HEK293 (cell line): ENCODE data around the gene BTAF1.

ENCODE experiments used
- CTCF ChIA-PET: fragments of 350-600 bp; formaldehyde crosslinking; extraction: SDS; loops from one replicate; lab custom pipeline; 2021; ENCODE audit warnings: antibody characterized with exemption; lab: Yijun Ruan, JAX
- POLR2A ChIA-PET: fragments of 300-600 bp; formaldehyde crosslinking; extraction: SDS; loops from one replicate; lab custom pipeline; 2020; ENCODE audit warnings: antibody characterized with exemption, inconsistent platforms; lab: Yijun Ruan, JAX
- H3K27ac ChIP-seq: fragments of 200-500 bp; sonication (Bioruptor generic); 2 replicates; pipeline ENCODE4 v1.5.1; 2014; ENCODE audit warnings: low read depth, low read length, control low read depth, inconsistent platforms; ENCODE audit errors: extremely low read depth
- H3K36me3 ChIP-seq, 2 experiments: fragments of 200-500 bp in 1 of 2; sonication (Bioruptor generic) in 1 of 2; 1 replicate in 1 of 2; 2 replicates in 1 of 2; pipeline ENCODE4 v1.5.1; 2014 to 2017; ENCODE audit warnings: inconsistent platforms in 2 of 2, low read length in 2 of 2; ENCODE audit not compliant: control insufficient read depth in 2 of 2, insufficient read depth in 1 of 2
- H3K4me1 ChIP-seq: fragments of 200-500 bp; sonication (Bioruptor generic); 2 replicates; pipeline ENCODE4 v1.5.1; 2014; ENCODE audit warnings: mild to moderate bottlenecking, low read length, inconsistent platforms; ENCODE audit not compliant: control insufficient read depth, insufficient read depth
- H3K4me3 ChIP-seq: 2 replicates; pipeline ENCODE4 v1.5.1; 2011; ENCODE audit warnings: low read depth, mild to moderate bottlenecking, control low read depth, low read length, moderate library complexity
- H3K9me3 ChIP-seq: fragments of 200-500 bp; sonication (Bioruptor generic); 2 replicates; pipeline ENCODE4 v1.5.1; 2014; ENCODE audit warnings: low read depth, low read length, inconsistent platforms; ENCODE audit not compliant: control insufficient read depth, insufficient read depth
- BCL11A ChIP-seq: fragments of 450-650 bp; formaldehyde crosslinking; IDR thresholded peaks from 2 replicates; pipeline ENCODE4 v1.5.1; 2016; ENCODE audit warnings: low read depth, missing biosample characterization, missing genetic modification characterization
- BCL11B ChIP-seq: fragments of 450-650 bp; formaldehyde crosslinking; IDR thresholded peaks from 2 replicates; pipeline ENCODE4 v1.5.1; 2016; ENCODE audit warnings: low read depth, missing biosample characterization, missing genetic modification characterization
- GFI1B ChIP-seq: fragments of 450-650 bp; formaldehyde crosslinking; IDR thresholded peaks from 2 replicates; pipeline ENCODE4 v1.5.1; 2016; ENCODE audit warnings: missing biosample characterization, missing genetic modification characterization
- PATZ1 ChIP-seq: fragments of 450-650 bp; formaldehyde crosslinking; IDR thresholded peaks from 2 replicates; pipeline ENCODE4 v1.5.1; 2016; ENCODE audit warnings: missing biosample characterization, missing genetic modification characterization
- ZBTB21 ChIP-seq: fragments of 450-650 bp; formaldehyde crosslinking; IDR thresholded peaks from 2 replicates; pipeline ENCODE4 v1.5.1; 2017; ENCODE audit warnings: missing biosample characterization, missing genetic modification characterization
- ZNF114 ChIP-seq: fragments of 450-650 bp; formaldehyde crosslinking; IDR thresholded peaks from 2 replicates; pipeline ENCODE4 v1.5.0; 2017; ENCODE audit warnings: missing biosample characterization, missing genetic modification characterization
- ZNF133 ChIP-seq: fragments of 450-650 bp; formaldehyde crosslinking; IDR thresholded peaks from 2 replicates; pipeline ENCODE4 v1.5.1; 2016; ENCODE audit warnings: missing biosample characterization, missing genetic modification characterization
- ZNF138 ChIP-seq: fragments of 450-650 bp; formaldehyde crosslinking; IDR thresholded peaks from 2 replicates; pipeline ENCODE4 v1.5.1; 2016; ENCODE audit warnings: missing biosample characterization, missing genetic modification characterization, borderline replicate concordance
- ZNF239 ChIP-seq: fragments of 450-650 bp; formaldehyde crosslinking; IDR thresholded peaks from 2 replicates; pipeline ENCODE4 v1.5.1; 2016; ENCODE audit warnings: missing biosample characterization, missing genetic modification characterization
- ZNF24 ChIP-seq: fragments of 450-650 bp; formaldehyde crosslinking; IDR thresholded peaks from 2 replicates; pipeline ENCODE4 v1.5.1; 2016; ENCODE audit warnings: missing biosample characterization, missing genetic modification characterization
- ZNF37A ChIP-seq: fragments of 450-650 bp; IDR thresholded peaks from 2 replicates; pipeline ENCODE4 v1.5.1; 2018; ENCODE audit warnings: missing biosample characterization, missing genetic modification characterization
- ZNF529 ChIP-seq: fragments of 450-650 bp; formaldehyde crosslinking; IDR thresholded peaks from 2 replicates; pipeline ENCODE4 v1.5.1; 2017; ENCODE audit warnings: missing genetic modification characterization, missing biosample characterization; ENCODE audit not compliant: insufficient replicate concordance
- ZNF600 ChIP-seq: fragments of 450-650 bp; formaldehyde crosslinking; IDR thresholded peaks from 2 replicates; pipeline ENCODE4 v1.5.1; 2016; ENCODE audit warnings: missing biosample characterization, missing genetic modification characterization
- ZNF624 ChIP-seq: fragments of 450-650 bp; formaldehyde crosslinking; IDR thresholded peaks from 2 replicates; pipeline ENCODE4 v1.5.1; 2017; ENCODE audit warnings: missing biosample characterization, missing genetic modification characterization
- ZNF747 ChIP-seq: fragments of 450-650 bp; formaldehyde crosslinking; IDR thresholded peaks from 2 replicates; pipeline ENCODE4 v1.5.1; 2016; ENCODE audit warnings: missing biosample characterization, missing genetic modification characterization
- ZNF843 ChIP-seq: fragments of 450-650 bp; formaldehyde crosslinking; IDR thresholded peaks from 2 replicates; pipeline ENCODE4 v1.5.1; 2016; ENCODE audit warnings: missing biosample characterization, missing genetic modification characterization
- ZSCAN5A ChIP-seq: fragments of 450-650 bp; formaldehyde crosslinking; IDR thresholded peaks from 2 replicates; pipeline ENCODE4 v1.5.1; 2016; ENCODE audit warnings: missing biosample characterization, missing genetic modification characterization
- TF ChIP-seq, protein P1 (sequence below): fragments of 450-650 bp; formaldehyde crosslinking; IDR thresholded peaks from 2 replicates; pipeline ENCODE4 v1.5.1; 2017; ENCODE audit warnings: missing biosample characterization, missing genetic modification characterization
- TF ChIP-seq, protein P2 (sequence below): fragments of 450-650 bp; formaldehyde crosslinking; IDR thresholded peaks from 2 replicates; pipeline ENCODE4 v1.5.1; 2017; ENCODE audit warnings: missing biosample characterization, missing genetic modification characterization
- TF ChIP-seq, protein P3 (sequence below): fragments of 450-650 bp; formaldehyde crosslinking; IDR thresholded peaks from 2 replicates; pipeline ENCODE4 v1.5.1; 2016; ENCODE audit warnings: missing biosample characterization, missing genetic modification characterization, low read depth

The BTAF1 gene

GRCh38 chr10:92068900-92069299, 145.3 kb downstream of the BTAF1 start (continued):
- TF ChIP-seq, protein P1, sequence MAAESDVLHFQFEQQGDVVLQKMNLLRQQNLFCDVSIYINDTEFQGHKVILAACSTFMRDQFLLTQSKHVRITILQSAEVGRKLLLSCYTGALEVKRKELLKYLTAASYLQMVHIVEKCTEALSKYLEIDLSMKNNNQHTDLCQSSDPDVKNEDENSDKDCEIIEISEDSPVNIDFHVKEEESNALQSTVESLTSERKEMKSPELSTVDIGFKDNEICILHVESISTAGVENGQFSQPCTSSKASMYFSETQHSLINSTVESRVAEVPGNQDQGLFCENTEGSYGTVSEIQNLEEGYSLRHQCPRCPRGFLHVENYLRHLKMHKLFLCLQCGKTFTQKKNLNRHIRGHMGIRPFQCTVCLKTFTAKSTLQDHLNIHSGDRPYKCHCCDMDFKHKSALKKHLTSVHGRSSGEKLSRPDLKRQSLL = no peak
- TF ChIP-seq BCL11A (tag by site-specific recombination) (no peak), BCL11B (tag by site-specific recombination) (no peak), ZNF747 (no peak), ZNF114 (tag by site-specific recombination) (no peak), PATZ1 (tag by site-specific recombination) (no peak), ZNF239 (tag by site-specific recombination) (no peak), ZNF37A (tag by site-specific recombination) (no peak), ZSCAN5A (tag by site-specific recombination) (no peak), ZNF843 (tag by site-specific recombination) (no peak), ZNF529 (tag by site-specific recombination) (no peak), ZNF600 (tag by site-specific recombination) (no peak), ZNF624 (no peak), GFI1B (tag by site-specific recombination) (no peak)
- TF ChIP-seq, protein P2, sequence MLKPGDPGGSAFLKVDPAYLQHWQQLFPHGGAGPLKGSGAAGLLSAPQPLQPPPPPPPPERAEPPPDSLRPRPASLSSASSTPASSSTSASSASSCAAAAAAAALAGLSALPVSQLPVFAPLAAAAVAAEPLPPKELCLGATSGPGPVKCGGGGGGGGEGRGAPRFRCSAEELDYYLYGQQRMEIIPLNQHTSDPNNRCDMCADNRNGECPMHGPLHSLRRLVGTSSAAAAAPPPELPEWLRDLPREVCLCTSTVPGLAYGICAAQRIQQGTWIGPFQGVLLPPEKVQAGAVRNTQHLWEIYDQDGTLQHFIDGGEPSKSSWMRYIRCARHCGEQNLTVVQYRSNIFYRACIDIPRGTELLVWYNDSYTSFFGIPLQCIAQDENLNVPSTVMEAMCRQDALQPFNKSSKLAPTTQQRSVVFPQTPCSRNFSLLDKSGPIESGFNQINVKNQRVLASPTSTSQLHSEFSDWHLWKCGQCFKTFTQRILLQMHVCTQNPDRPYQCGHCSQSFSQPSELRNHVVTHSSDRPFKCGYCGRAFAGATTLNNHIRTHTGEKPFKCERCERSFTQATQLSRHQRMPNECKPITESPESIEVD (tag by site-specific recombination) = no peak
- TF ChIP-seq, protein P3, sequence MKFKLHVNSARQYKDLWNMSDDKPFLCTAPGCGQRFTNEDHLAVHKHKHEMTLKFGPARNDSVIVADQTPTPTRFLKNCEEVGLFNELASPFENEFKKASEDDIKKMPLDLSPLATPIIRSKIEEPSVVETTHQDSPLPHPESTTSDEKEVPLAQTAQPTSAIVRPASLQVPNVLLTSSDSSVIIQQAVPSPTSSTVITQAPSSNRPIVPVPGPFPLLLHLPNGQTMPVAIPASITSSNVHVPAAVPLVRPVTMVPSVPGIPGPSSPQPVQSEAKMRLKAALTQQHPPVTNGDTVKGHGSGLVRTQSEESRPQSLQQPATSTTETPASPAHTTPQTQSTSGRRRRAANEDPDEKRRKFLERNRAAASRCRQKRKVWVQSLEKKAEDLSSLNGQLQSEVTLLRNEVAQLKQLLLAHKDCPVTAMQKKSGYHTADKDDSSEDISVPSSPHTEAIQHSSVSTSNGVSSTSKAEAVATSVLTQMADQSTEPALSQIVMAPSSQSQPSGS (tag by site-specific recombination) = no peak

DNA sequence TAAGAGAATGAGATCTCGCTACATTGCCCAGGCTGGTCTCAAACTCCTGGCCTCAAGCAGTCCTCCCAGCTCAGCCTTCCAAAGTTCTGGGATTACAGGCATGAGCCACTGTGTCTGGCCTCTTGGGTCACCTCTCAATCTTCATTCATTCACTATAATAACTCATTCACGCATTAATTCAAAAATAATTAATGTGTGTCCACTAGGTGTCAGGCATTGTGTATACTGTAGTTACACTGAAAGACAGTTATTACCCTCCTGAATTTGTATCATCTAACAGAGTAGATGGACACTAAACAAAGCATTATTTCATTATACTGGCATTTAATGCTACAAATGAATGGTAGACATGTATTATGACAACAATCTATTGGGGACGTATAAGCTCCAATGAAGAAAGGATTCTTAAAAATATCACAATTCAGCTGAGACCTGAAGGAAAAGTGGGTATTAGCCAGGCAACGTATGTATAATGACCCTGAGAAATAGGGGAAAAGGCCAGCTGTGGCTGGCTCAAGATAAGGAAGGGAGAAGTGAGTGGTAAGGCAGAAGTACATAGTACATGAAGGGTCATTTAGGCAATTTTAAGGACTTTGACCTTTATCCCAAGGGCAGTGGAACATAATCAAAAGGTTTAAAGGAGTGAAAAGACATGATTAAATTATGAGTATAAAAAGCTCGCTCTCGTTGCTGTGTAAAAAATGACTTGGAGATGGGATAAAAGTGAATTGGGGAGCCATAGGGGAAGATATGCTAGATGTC, 150.7 kb downstream of the BTAF1 start:
- H3K36me3 ChIP-seq = peaks cover 0 to 4% of the 10 kb centered on the region in 2 experiments; a peak in 1 of 3 replicates
- no peaks in the 10 kb centered on the region for H3K9me3 ChIP-seq
- H3K4me3 ChIP-seq = no peak overlapping the region
- ChIA-PET CTCF (interaction anchor here (0.6 kb wide), 1 partner anchor 50 kb away, joined by 3 read pairs; no protein-coding TSS in a partner anchor), POLR2A (no interaction called here)
- TF ChIP-seq ZNF529 (tag by site-specific recombination) = no peak
- TF ChIP-seq ZNF138 = no peak
- no peak for TF ChIP-seq ZNF133 (tag by site-specific recombination)
- no peak for TF ChIP-seq ZNF24 (tag by site-specific recombination)
- no peak for TF ChIP-seq ZBTB21 (tag by site-specific recombination)
- no peak overlapping the region for H3K27ac ChIP-seq
- no peaks in the 10 kb centered on the region for H3K4me1 ChIP-seq
